ENCODE results near the gene TRMO. TPM values are rescaled to one million over a fixed set of nuclear protein-coding genes. Genes with fewer than 3 reads are reported as not detected.
A peak's percentile ranks its signal among the peaks of the same experiment; 100 is the strongest.

The TRMO gene
- total and polyA plus RNA-seq, 9 of the 15 experiments (the other 6 are each of a cell fraction or from before 2014, with no cell fraction given) = 5.6 to 22.4 (median 16.2) TPM

DNA sequence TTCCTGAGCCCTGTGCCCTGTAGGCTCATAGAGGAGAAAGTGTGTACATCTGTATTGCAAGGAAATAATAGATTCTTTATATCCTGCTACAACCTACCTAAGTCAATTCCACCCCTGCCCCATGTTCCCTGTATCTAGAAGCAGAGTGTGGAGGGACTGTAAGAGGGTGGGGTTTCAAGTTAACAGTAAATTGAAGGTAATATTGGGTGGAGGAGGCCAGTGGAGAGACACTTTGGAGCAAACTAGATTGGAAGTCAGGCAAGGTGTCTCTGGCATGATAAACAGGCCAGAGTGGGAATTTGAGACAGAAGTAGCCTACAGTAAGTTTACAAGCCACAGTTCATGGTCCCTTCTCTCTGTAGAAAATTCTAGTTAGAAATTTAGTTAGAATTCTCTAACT is 17.9 kb upstream of the TRMO start (continued):
- no peak for TF ChIP-seq BHLHE40 (IDR thresholded peaks at IDR 0.05; ENCODE audit: low read length)
- TF ChIP-seq POLR2H (tag; IDR thresholded peaks at IDR 0.05; ENCODE audit: low read depth) = no peak
- TF ChIP-seq ELF4 (CRISPR knock-in tag; IDR thresholded peaks at IDR 0.05) = 0 out of 2 replicates have a peak, but pooled peaks have one; percentile 34
- no peak for TF ChIP-seq CBX1 (IDR thresholded peaks at IDR 0.05; ENCODE audit: low read depth)
- TF ChIP-seq, protein P1, sequence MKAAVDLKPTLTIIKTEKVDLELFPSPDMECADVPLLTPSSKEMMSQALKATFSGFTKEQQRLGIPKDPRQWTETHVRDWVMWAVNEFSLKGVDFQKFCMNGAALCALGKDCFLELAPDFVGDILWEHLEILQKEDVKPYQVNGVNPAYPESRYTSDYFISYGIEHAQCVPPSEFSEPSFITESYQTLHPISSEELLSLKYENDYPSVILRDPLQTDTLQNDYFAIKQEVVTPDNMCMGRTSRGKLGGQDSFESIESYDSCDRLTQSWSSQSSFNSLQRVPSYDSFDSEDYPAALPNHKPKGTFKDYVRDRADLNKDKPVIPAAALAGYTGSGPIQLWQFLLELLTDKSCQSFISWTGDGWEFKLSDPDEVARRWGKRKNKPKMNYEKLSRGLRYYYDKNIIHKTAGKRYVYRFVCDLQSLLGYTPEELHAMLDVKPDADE (conservative IDR thresholded peaks at IDR 0.05; ENCODE audit: control insufficient read depth, low read depth, low read length) = no peak
- no peak for TF ChIP-seq ZNF41 (CRISPR knock-in tag; conservative IDR thresholded peaks at IDR 0.05)
- TF ChIP-seq ZBTB8A (IDR thresholded peaks at IDR 0.05; ENCODE audit: partially characterized antibody) = no peak
- TF ChIP-seq JUN (IDR thresholded peaks at IDR 0.05; ENCODE audit: borderline replicate concordance, low read depth, low read length) = 0 out of 2 replicates have a peak, but pooled peaks have one; percentile 0
- no peak for TF ChIP-seq JUN (CRISPR knock-in tag; IDR thresholded peaks at IDR 0.05; ENCODE audit: borderline replicate concordance)
- TF ChIP-seq TCFL5 (CRISPR knock-in tag; conservative IDR thresholded peaks at IDR 0.05) = no peak
- TF ChIP-seq KDM5B (IDR thresholded peaks at IDR 0.05; ENCODE audit: insufficient replicate concordance, low read depth, low read length) = no peak
- TF ChIP-seq E2F5 (CRISPR knock-in tag; IDR thresholded peaks at IDR 0.05) = no peak
- TF ChIP-seq PHF8 (IDR thresholded peaks at IDR 0.05; ENCODE audit: borderline replicate concordance, low read length) = no peak
- no peak for TF ChIP-seq IFI16 (CRISPR knock-in tag; IDR thresholded peaks at IDR 0.05)
- no peak; the same call in 1 of the 2 replicates for TF ChIP-seq JUND (IDR thresholded peaks at IDR 0.05; ENCODE audit: borderline replicate concordance, low read depth, low read length)
- peak; percentile 62; the same call in 2 of the 3 replicates for TF ChIP-seq JUND (tag; IDR thresholded peaks at IDR 0.05; ENCODE audit: borderline replicate concordance, low read depth, low read length)
- TF ChIP-seq TEAD2 (tag; IDR thresholded peaks at IDR 0.05) = no peak
- TF ChIP-seq, protein P2, sequence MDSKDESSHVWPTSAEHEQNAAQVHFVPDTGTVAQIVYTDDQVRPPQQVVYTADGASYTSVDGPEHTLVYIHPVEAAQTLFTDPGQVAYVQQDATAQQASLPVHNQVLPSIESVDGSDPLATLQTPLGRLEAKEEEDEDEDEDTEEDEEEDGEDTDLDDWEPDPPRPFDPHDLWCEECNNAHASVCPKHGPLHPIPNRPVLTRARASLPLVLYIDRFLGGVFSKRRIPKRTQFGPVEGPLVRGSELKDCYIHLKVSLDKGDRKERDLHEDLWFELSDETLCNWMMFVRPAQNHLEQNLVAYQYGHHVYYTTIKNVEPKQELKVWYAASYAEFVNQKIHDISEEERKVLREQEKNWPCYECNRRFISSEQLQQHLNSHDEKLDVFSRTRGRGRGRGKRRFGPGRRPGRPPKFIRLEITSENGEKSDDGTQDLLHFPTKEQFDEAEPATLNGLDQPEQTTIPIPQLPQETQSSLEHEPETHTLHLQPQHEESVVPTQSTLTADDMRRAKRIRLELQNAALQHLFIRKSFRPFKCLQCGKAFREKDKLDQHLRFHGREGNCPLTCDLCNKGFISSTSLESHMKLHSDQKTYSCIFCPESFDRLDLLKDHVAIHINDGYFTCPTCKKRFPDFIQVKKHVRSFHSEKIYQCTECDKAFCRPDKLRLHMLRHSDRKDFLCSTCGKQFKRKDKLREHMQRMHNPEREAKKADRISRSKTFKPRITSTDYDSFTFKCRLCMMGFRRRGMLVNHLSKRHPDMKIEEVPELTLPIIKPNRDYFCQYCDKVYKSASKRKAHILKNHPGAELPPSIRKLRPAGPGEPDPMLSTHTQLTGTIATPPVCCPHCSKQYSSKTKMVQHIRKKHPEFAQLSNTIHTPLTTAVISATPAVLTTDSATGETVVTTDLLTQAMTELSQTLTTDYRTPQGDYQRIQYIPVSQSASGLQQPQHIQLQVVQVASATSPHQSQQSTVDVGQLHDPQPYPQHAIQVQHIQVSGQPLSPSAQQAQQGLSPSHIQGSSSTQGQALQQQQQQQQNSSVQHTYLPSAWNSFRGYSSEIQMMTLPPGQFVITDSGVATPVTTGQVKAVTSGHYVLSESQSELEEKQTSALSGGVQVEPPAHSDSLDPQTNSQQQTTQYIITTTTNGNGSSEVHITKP (IDR thresholded peaks at IDR 0.05; ENCODE audit: partially characterized antibody) = no peak
- TF ChIP-seq ZNF57 (CRISPR knock-in tag; IDR thresholded peaks at IDR 0.05) = no peak
- TF ChIP-seq MBD2 (IDR thresholded peaks at IDR 0.05; ENCODE audit: borderline replicate concordance, low read depth) = peak; percentile 45; the same call in 1 of the 2 replicates
- no peak for TF ChIP-seq ZNF143 (CRISPR knock-in tag; IDR thresholded peaks at IDR 0.05)
- TF ChIP-seq FUS (optimal IDR thresholded peaks at IDR 0.05; ENCODE audit: low read depth, low read length) = no peak
- TF ChIP-seq SMARCB1 (IDR thresholded peaks at IDR 0.05; ENCODE audit: insufficient read length, low read depth) = no peak
- peak; percentile 59; the same call in 1 of the 2 replicates for TF ChIP-seq NFRKB (IDR thresholded peaks at IDR 0.05; ENCODE audit: low read depth)
- no peak for TF ChIP-seq EP400 (IDR thresholded peaks at IDR 0.05)
